ENCODE results near the gene PRAMEF13.
"Not testable (repeated sequence)": the region's sequence is repeated elsewhere in the genome, so short reads cannot be mapped to it uniquely, and the experiment has no call there.

The PRAMEF13 gene

GRCh38 chr1:13165531-13165930 is 35.7 kb downstream of the PRAMEF13 start, which contains the start of gene HNRNPCL4:
HNRNPCL4 (minus strand) TSS chr1:13165631; CDS start chr1:13165467, 164 bp downstream.
- not testable (repeated sequence) for DNase-seq (ENCODE audit: low read depth, low spot score)

DNA sequence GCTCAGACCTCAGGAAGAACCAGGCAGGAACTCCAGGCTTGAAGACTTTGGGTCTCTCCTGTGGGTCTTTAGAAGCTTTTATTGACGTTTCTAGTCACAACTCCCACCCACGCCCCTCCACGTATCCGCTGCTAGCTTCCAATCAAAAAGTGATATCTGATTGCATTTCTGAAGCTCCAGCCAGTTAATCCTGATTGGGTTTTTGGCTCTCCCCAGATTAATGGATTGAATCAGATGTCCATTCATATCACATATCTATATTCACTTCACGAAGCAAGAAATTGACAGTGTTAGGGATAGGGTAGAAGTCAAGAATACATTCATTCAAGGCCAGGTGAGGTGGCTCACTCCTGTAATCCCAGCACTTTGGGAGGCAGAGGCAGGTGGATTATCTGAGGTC is 45.3 kb downstream of the PRAMEF13 start, which contains the start of gene PRAMEF26:
Gene PRAMEF26, minus strand, starts transcription at position 101 of the 400 bp plus-strand sequence. CDS start 2,914 bp downstream, outside the sequence.
- not testable (repeated sequence) for DNase-seq (ENCODE audit: low read depth, low spot score)
